HepG2 (cell line): Measurements from ENCODE around the gene VPS54. TPM values are rescaled to one million over a fixed set of nuclear protein-coding genes. Genes with fewer than 3 reads are reported as not detected.

Experiments
- AKAP8 ChIP-seq: sonication (generic); formaldehyde crosslinking; IDR thresholded peaks from 2 replicates; pipeline ENCODE4 v1.5.1; 2020; ENCODE audit warnings: mild to moderate bottlenecking, missing genetic modification reagents
- ATF7-NPFF ChIP-seq: sonication (generic); formaldehyde crosslinking; IDR thresholded peaks from 2 replicates; pipeline ENCODE4 v1.8.1; 2023; ENCODE audit warnings: mild to moderate bottlenecking, low read depth, missing genetic modification reagents, moderate library complexity
- CBFB ChIP-seq: sonication (generic); formaldehyde crosslinking; IDR thresholded peaks from 2 replicates; pipeline ENCODE4 v1.4.0; 2020; ENCODE audit warnings: missing genetic modification reagents
- JDP2 ChIP-seq: sonication (generic); formaldehyde crosslinking; IDR thresholded peaks from 2 replicates; pipeline ENCODE4 v1.8.1; 2022; ENCODE audit warnings: missing genetic modification reagents, borderline replicate concordance
- MEIS1 ChIP-seq: sonication (generic); formaldehyde crosslinking; IDR thresholded peaks from 2 replicates; pipeline ENCODE4 v1.9.0; 2021; ENCODE audit warnings: mild to moderate bottlenecking, missing genetic modification reagents, moderate library complexity, borderline replicate concordance
- MTA1 ChIP-seq: sonication (generic); formaldehyde crosslinking; IDR thresholded peaks from 2 replicates; pipeline ENCODE4 v1.4.0; 2020; ENCODE audit warnings: missing genetic modification reagents, mild to moderate bottlenecking, borderline replicate concordance
- NCOA1 ChIP-seq: sonication (generic); formaldehyde crosslinking; IDR thresholded peaks from 2 replicates; pipeline ENCODE4 v1.9.0; 2021; ENCODE audit warnings: missing genetic modification reagents
- NPAS2 ChIP-seq: sonication (generic); formaldehyde crosslinking; IDR thresholded peaks from 2 replicates; pipeline ENCODE4 v1.8.0; 2022; ENCODE audit warnings: mild to moderate bottlenecking, missing genetic modification reagents, borderline replicate concordance
- PITX1 ChIP-seq: sonication (generic); formaldehyde crosslinking; IDR thresholded peaks from 2 replicates; pipeline ENCODE4 v1.5.1; 2020; ENCODE audit warnings: mild to moderate bottlenecking, missing genetic modification reagents
- POGK ChIP-seq: sonication (generic); formaldehyde crosslinking; conservative IDR thresholded peaks from 2 replicates; pipeline ENCODE4 v1.8.0; 2022; ENCODE audit warnings: mild to moderate bottlenecking, moderate library complexity, missing genetic modification reagents
- POGZ ChIP-seq: sonication (generic); formaldehyde crosslinking; IDR thresholded peaks from 2 replicates; pipeline ENCODE4 v1.4.0; 2020; ENCODE audit warnings: mild to moderate bottlenecking, missing genetic modification reagents
- POLR2AphosphoS5 ChIP-seq: IDR thresholded peaks from 2 replicates; pipeline ENCODE4 v1.6.1; 2012; ENCODE audit warnings: low read depth, low read length
- RNF2 ChIP-seq: fragments of 450-650 bp; conservative IDR thresholded peaks from 2 replicates; pipeline ENCODE4 v1.6.1; 2016; ENCODE audit warnings: low read depth
- SMAD3 ChIP-seq: sonication (generic); formaldehyde crosslinking; IDR thresholded peaks from 2 replicates; pipeline ENCODE4 v1.4.0; 2020; ENCODE audit warnings: missing genetic modification reagents
- SMC3 ChIP-seq: IDR thresholded peaks from 2 replicates; pipeline ENCODE4 v1.6.1; 2011; ENCODE audit warnings: low read length, improper control_type of control experiment
- USF2 ChIP-seq, 2 experiments: sonication (generic) in 1 of 2; formaldehyde crosslinking in 1 of 2; IDR thresholded peaks; 2 replicates each; pipeline versions ENCODE4 v1.5.1 to v1.6.1; 2011 to 2020; ENCODE audit warnings: borderline replicate concordance in 1 of 2, low read depth in 1 of 2, low read length in 1 of 2, mild to moderate bottlenecking in 1 of 2, missing genetic modification reagents in 1 of 2, moderate library complexity in 1 of 2
- ZBTB33 ChIP-seq: sonication (generic); formaldehyde crosslinking; IDR thresholded peaks from 2 replicates; pipeline ENCODE4 v1.4.0; 2020; ENCODE audit warnings: missing genetic modification reagents
- ZFY ChIP-seq: sonication (generic); formaldehyde crosslinking; IDR thresholded peaks from 2 replicates; pipeline ENCODE4 v1.4.0; 2020; ENCODE audit warnings: missing genetic modification reagents
- ZKSCAN1 ChIP-seq: fragments of 150-350 bp; IDR thresholded peaks from 2 replicates; pipeline ENCODE4 v1.6.1; 2014; ENCODE audit warnings: low read length
- ZNF18 ChIP-seq: sonication (generic); formaldehyde crosslinking; IDR thresholded peaks from 2 replicates; pipeline ENCODE4 v1.8.0; 2022; ENCODE audit warnings: mild to moderate bottlenecking, missing genetic modification reagents; ENCODE audit not compliant: insufficient replicate concordance
- ZNF34 ChIP-seq: sonication (generic); formaldehyde crosslinking; IDR thresholded peaks from 2 replicates; pipeline ENCODE4 v1.4.0; 2020; ENCODE audit warnings: mild to moderate bottlenecking, missing genetic modification reagents, borderline replicate concordance
- ZNF451 ChIP-seq: sonication (generic); formaldehyde crosslinking; IDR thresholded peaks from 2 replicates; pipeline ENCODE4 v1.5.0; 2020; ENCODE audit warnings: mild to moderate bottlenecking, missing genetic modification reagents
- ZNF530 ChIP-seq: sonication (generic); formaldehyde crosslinking; IDR thresholded peaks from 2 replicates; pipeline ENCODE4 v1.5.0; 2020; ENCODE audit warnings: low read depth, mild to moderate bottlenecking, missing genetic modification reagents
- ZNF564 ChIP-seq: sonication (generic); formaldehyde crosslinking; IDR thresholded peaks from 2 replicates; pipeline ENCODE4 v1.8.1; 2023; ENCODE audit warnings: mild to moderate bottlenecking, missing genetic modification reagents
- polyA plus RNA-seq, 8 experiments: library from polyadenylated mRNA; depleted of rRNA in 3 of 8; stranded (reverse) in 7 of 8; unstranded in 1 of 8; fragments of >200 nt; fragmentation: Illumina TruSeq in 4 of 8; extraction: Trizol in 4 of 8; gene quantifications; 2 replicates each; pipeline versions ENCODE4 v1.2.1 to v1.2.3, GENCODE V29; 2011 to 2016; ENCODE audit warnings: low read depth in 4 of 8, missing spikeins in 1 of 8, mixed read lengths in 1 of 8; ENCODE audit not compliant: insufficient read depth in 1 of 8
- total RNA-seq, 5 experiments: library from RNA; depleted of rRNA; stranded (reverse); fragments of >200 nt; fragmentation: Illumina TruSeq; extraction: Trizol; gene quantifications; 2 replicates each; pipeline ENCODE4 v1.2.3, GENCODE V29; 2016; ENCODE audit warnings: low read depth in 1 of 5

VPS54 gene
- total and polyA plus RNA-seq, 2 of the 13 experiments (the other 11 are each of a cell fraction or from before 2014, with no cell fraction given) = 64.7 to 77.5 TPM

GRCh38 chr2:64049633-64050220, 30.5 kb upstream of the VPS54 start (continued):
- no peak for TF ChIP-seq ZNF18 (CRISPR knock-in tag)
- no peak for TF ChIP-seq CBFB (CRISPR knock-in tag)
- no peak for TF ChIP-seq ZNF451 (CRISPR knock-in tag)
- 0 out of 2 replicates have a peak, but pooled peaks have one; percentile 40 for TF ChIP-seq POGZ (CRISPR knock-in tag)
- no peak for TF ChIP-seq ZFY (CRISPR knock-in tag)
- no peak for TF ChIP-seq ZBTB33
- no peak for TF ChIP-seq MTA1
- no peak for TF ChIP-seq MEIS1 (CRISPR knock-in tag)
- TF ChIP-seq PITX1 (CRISPR knock-in tag) = no peak
- no peak for TF ChIP-seq POLR2AphosphoS5
- TF ChIP-seq JDP2 (CRISPR knock-in tag) = no peak
- no peak for TF ChIP-seq SMAD3
- TF ChIP-seq AKAP8 (CRISPR knock-in tag) = no peak
- TF ChIP-seq ZKSCAN1 = no peak
- TF ChIP-seq ATF7-NPFF = no peak
- TF ChIP-seq NCOA1 (CRISPR knock-in tag) = no peak
- TF ChIP-seq ZNF34 (CRISPR knock-in tag) = no peak
- peak; percentile 96 for TF ChIP-seq SMC3
- no peak for TF ChIP-seq USF2 (IDR thresholded peaks at IDR 0.05; ENCODE audit: low read depth, low read length)
- no peak for TF ChIP-seq USF2 (CRISPR knock-in tag; IDR thresholded peaks at IDR 0.05; ENCODE audit: borderline replicate concordance)
- no peak for TF ChIP-seq ZNF564 (CRISPR knock-in tag)
- no peak for TF ChIP-seq ZNF530 (CRISPR knock-in tag)
- no peak for TF ChIP-seq RNF2
- 0 out of 2 replicates have a peak, but pooled peaks have one; percentile 21 for TF ChIP-seq POGK (CRISPR knock-in tag)
- no peak for TF ChIP-seq NPAS2 (CRISPR knock-in tag)
